SHP77 treated with DMSO at 0.1 percent for 48 hours (cell line): ENCODE results near the gene MYH7B.

ENCODE experiments used
- DNase-seq: peaks from one replicate; lab custom pipeline; 2025; lab: John Stamatoyannopoulos, UW

The MYH7B gene

GRCh38 chr20:34992751-34993417 is 37.2 kb downstream of the MYH7B start:
- no peak for DNase-seq

- DNase-seq = no peak
Observed at GRCh38 chr20:34993941-34994508, 38.4 kb downstream of the MYH7B start.

GRCh38 chr20:34994509-34995131 is 39.0 kb downstream of the MYH7B start:
- no peak for DNase-seq

GRCh38 chr20:34995192-34995591 is 39.5 kb downstream of the MYH7B start:
- DNase-seq = no peak

GRCh38 chr20:34995696-34996095 is 40.0 kb downstream of the MYH7B start:
- DNase-seq = no peak

GRCh38 chr20:34996243-34997028 is 40.8 kb downstream of the MYH7B start:
- DNase-seq = no peak

- DNase-seq = no peak
Observed at GRCh38 chr20:34997131-34997561, 41.5 kb downstream of the MYH7B start.

- no peak for DNase-seq
Observed at GRCh38 chr20:34997774-34998173, 42.1 kb downstream of the MYH7B start.

GRCh38 chr20:34998331-34998950 is 42.8 kb downstream of the MYH7B start:
- no peak for DNase-seq

GRCh38 chr20:34999021-34999451 is 43.4 kb downstream of the MYH7B start:
- DNase-seq = no peak

GRCh38 chr20:34999782-35000181 is 44.1 kb downstream of the MYH7B start:
- no peak for DNase-seq

- DNase-seq = no peak
Observed at GRCh38 chr20:35000311-35000921, 44.7 kb downstream of the MYH7B start.

- DNase-seq = no peak
Observed at GRCh38 chr20:35000922-35001595, 45.4 kb downstream of the MYH7B start.

GRCh38 chr20:35001596-35002362 is 46.1 kb downstream of the MYH7B start:
- no peak for DNase-seq

- no peak for DNase-seq
Observed at GRCh38 chr20:35002426-35003210, 47.0 kb downstream of the MYH7B start.

GRCh38 chr20:35003211-35004031 is 47.8 kb downstream of the MYH7B start:
- DNase-seq = no peak

GRCh38 chr20:35004051-35004725 is 48.5 kb downstream of the MYH7B start:
- DNase-seq = no peak
